ENCODE measurements around the gene ATP1A2. TPM values are rescaled to one million over a fixed set of nuclear protein-coding genes. Genes with fewer than 3 reads are reported as not detected.

The ATP1A2 gene
- total RNA-seq, 1 donor from 2014 or later = 0.04 TPM

- DNase-seq (ENCODE audit: low read depth) = no peak
- H3K27me3 ChIP-seq (ENCODE audit: control insufficient read depth, insufficient read depth, low read length) = peaks cover 12% of the 10 kb centered on the region
- no peaks in the 10 kb centered on the region for H3K36me3 ChIP-seq (ENCODE audit: control insufficient read depth, insufficient read depth, low read length)
- no peak for TF ChIP-seq CTCF (IDR thresholded peaks at IDR 0.05; ENCODE audit: insufficient read depth, low read length, poor library complexity, severe bottlenecking)
- H3K4me3 ChIP-seq (ENCODE audit: low read depth, low read length) = no peak overlapping the region
Measured at GRCh38 chr1:160191756-160192155, 76.2 kb downstream of the ATP1A2 start.

GRCh38 chr1:160192234-160192633 is 76.7 kb downstream of the ATP1A2 start:
- H3K36me3 ChIP-seq (ENCODE audit: control insufficient read depth, insufficient read depth, low read length) = no peaks in the 10 kb centered on the region
- no peak for DNase-seq (ENCODE audit: low read depth)
- H3K4me3 ChIP-seq (ENCODE audit: low read depth, low read length) = no peak overlapping the region
- H3K27me3 ChIP-seq (ENCODE audit: control insufficient read depth, insufficient read depth, low read length) = peaks cover 8% of the 10 kb centered on the region
- no peak for TF ChIP-seq CTCF (IDR thresholded peaks at IDR 0.05; ENCODE audit: insufficient read depth, low read length, poor library complexity, severe bottlenecking)

Other genes with a start within 250 kb of the ATP1A2 start
- gene CFAP45, start 215.6 kb upstream of the ATP1A2 start, total RNA-seq = 0.21 and 2.0 TPM in 2 replicates
- 700 and 719 TPM in 2 replicates for gene TAGLN2, start 190.3 kb upstream of the ATP1A2 start, total RNA-seq
- gene IGSF9, start 170.1 kb upstream of the ATP1A2 start, total RNA-seq = 1.7 and 1.9 TPM in 2 replicates
- not detected in 2 replicates for gene SLAMF9, start 161.5 kb upstream of the ATP1A2 start, total RNA-seq
- gene PIGM, start 83.8 kb upstream of the ATP1A2 start, total RNA-seq = 5.3 and 5.5 TPM in 2 replicates
- gene KCNJ10, start 45.6 kb upstream of the ATP1A2 start, total RNA-seq = 0.04 TPM in 1 of 2 replicates, not detected in the other
- gene KCNJ9, start 34.2 kb upstream of the ATP1A2 start, total RNA-seq = not detected in 2 replicates
- gene IGSF8, start 17.1 kb upstream of the ATP1A2 start, total RNA-seq = 32.9 and 44.3 TPM in 2 replicates
- gene ATP1A4, start 35.8 kb downstream of the ATP1A2 start, total RNA-seq = not detected in 2 replicates
- gene CASQ1, start 74.8 kb downstream of the ATP1A2 start, total RNA-seq = not detected in 2 replicates
- gene PEA15, start 89.6 kb downstream of the ATP1A2 start, total RNA-seq = 139 and 147 TPM in 2 replicates
- gene DCAF8, start 146.8 kb downstream of the ATP1A2 start, total RNA-seq = 60.5 and 69.4 TPM in 2 replicates
- gene PEX19, start 169.4 kb downstream of the ATP1A2 start, total RNA-seq = 43.8 and 45.8 TPM in 2 replicates
- 130 and 152 TPM in 2 replicates for gene COPA, start 227.5 kb downstream of the ATP1A2 start, total RNA-seq
- gene NCSTN, start 227.6 kb downstream of the ATP1A2 start, total RNA-seq = 71.9 and 91.3 TPM in 2 replicates

Measured in kidney epithelial cell (primary cell).